Inflammatory macrophage (primary cell): ENCODE measurements around the gene P3R3URF.
"Not testable (repeated sequence)": the region's sequence is repeated elsewhere in the genome, so short reads cannot be mapped to it uniquely, and the experiment has no call there.

Source experiments
- DNase-seq, 2 donors: peaks; one replicate each; pipeline ENCODE4 v3.0.0-alpha.2; 2020 to 2022
- total RNA-seq, 18 experiments: gene quantifications; one replicate each; lab custom pipeline; 2026; ENCODE audit warnings: mixed read lengths in 6 of 18, inconsistent platforms in 2 of 18; lab: John Stamatoyannopoulos, UW

Gene P3R3URF
- total RNA-seq: 0 to 0.03 (median 0) reads per million in 18 experiments

DNA sequence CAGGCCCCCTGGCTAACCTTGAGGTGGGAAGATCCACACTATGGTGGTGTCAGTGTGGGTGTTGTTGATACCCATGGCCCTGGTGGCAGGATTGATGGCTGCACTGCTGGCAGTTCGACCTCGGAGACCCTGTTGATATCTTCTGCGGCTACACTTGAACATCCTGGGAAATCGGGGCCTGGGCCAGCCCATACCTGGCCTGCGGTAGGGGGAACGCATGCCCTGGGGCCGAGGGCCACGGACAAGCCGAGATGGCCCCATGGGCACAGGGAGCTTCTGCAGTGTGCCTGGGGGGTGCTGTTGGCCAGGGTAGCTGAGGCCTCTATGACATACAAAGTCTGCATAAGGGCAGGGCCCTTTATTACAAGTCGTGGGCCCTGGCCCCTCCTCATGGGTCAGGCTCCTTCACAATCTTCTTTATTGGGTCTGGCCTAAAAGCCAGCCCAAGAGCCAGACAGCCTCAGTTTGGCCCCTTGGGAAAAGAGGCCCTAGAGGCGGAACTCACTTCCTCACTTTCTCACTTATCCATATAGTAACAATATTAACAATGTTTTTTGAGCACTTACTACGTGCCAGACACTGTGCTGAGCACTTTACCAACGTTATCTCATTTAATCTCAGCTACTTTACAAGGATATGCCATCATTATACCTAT is at the start of gene P3R3URF:
P3R3URF (minus strand) TSS at position 278 of the 655 bp plus-strand sequence; CDS start at position 261, 17 bp downstream.
- no peak for DNase-seq

DNA sequence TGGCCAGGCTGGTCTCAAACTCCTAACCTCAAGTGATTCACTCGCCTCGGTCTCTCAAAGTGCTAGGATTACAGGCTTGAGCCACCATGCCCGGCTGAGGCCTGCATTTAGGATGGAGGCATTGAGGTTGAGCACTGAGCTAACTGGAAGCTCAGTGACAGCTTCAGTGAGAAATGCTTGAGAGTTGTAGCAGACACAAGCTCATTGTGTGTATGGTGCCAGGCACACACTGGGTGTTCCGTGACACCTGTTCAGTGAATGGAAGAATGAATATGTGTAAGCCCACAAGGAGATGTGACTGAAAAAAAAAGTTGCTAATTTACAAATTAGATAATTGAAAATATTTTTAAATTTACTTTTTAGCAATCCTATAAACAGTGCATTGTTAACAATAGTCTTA is 48.7 kb upstream of the P3R3URF start:
- DNase-seq: no peak

DNA sequence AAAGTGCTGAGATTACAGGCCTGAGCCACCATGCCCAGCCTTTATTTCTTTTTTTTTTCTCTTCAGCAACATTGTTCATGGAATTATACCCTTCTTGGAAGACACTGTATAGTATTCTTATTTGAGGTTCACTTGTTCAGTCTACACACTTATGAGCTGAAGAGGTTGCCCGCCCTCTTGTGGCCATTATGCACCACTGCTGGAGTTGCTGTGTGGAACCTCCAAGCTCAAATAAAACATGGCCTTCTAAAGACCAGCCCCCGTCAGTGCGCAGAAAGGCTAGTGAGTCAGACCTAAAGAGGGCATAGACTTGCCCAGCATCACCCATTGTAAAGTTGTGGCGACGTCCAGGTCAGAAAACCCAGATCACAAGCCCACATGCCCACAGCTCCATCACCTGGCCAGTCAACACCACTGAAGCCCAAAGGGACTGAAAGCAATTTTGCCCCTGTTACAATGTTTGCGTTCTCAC is 47.2 kb upstream of the P3R3URF start:
- DNase-seq: peak; percentile 77 to 83

DNA sequence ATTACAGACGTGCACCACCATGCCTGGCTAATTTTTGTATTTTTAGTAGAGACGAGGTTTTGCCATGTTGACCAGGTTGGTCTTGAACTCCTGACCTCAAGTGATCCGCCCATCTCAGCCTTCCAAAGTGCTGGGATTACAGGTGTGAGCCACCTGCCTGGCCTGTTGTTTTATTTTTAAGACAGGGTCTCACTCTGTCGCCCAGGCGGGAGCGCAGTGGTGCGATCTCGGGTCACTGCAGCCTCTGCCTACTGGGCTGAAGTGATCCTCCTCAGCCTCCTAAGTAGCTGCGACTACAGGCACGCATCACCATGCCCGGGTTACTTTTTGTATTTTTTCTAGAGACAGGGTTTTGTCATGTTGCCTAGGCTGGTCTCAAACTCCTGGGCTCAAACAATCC is 46.8 kb upstream of the P3R3URF start:
- DNase-seq: not testable (repeated sequence)

DNA sequence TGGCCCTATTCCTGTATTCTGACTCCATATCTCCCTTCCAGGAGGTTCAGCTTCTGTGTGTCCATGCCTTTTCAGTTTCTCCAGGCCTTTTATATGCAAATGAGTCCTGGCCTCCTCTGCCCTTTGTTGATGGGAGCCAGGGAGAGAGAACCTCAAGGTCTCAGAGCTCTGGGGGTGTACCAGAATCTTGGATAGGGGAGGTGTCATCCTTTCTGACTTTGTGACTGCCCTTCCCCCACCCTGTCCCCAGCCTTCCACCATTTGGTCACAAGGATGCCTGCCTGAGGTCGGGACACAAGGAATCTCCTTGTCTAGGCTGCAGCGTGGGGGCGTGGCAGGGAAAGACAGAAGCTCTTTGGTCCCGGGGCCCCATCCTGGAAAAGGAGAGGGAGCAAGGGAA is 45.5 kb upstream of the P3R3URF start:
- DNase-seq: no peak

DNA sequence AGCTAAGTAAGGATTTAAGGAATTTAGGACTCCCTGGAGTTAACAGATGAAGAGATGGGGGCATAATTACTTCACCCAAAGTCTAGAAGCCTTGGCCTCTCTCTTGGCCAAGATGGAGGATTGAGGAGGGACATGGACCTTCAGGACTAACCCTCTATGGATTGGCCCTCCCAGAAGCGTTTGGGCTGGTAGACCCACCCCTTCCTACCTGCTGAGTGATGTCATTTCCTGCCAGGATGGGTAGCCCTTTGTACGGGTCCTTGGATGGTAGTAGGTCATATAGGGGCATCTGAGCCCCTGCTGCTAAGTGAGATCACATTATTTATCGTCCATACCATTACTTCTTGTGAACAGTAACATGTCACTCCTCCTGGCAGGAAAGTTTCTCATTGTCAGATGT is 44.5 kb upstream of the P3R3URF start:
- no peak for DNase-seq

DNA sequence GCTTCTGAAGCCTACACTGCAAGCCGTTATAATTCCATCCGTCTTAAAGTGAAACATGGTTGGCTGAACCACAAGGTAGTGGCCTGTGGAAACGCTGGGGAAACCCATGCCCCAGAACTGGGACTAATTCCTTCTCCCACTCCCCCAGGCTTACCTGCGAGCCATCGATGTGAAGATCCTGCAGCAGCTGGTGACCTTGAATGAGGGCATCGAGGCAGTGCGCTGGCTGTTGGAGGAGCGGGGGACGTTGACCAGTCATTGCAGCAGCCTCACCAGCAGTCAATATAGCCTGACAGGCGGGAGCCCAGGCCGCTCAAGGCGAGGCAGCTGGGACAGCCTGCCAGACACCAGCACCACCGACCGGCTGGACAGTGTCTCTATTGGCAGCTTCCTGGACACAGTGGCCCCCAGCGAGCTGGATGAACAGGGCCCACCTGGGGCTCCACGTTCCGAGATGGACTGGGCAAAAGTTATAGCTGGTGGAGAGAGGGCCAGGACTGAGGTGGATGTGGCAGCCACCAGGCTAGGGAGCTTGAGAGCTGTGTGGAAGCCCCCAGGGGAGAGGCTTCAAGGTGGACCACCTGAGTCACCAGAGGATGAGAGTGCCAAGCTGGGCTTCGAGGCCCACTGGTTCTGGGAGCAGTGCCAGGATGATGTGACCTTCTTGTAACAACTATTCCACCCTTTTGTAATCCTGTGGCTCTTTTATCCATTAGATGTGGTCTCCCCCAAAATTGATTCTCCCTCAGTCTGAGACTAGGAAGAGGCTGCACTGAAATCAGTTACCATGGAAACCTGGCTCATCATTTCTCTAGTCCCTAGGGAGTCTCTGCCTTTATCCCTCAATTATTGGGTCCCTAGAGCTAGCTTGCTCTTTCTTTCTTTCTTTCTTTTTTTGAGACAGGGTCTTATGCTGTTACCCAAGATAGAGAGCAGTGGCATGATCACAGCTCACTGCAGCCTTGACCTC is 43.5 kb upstream of the P3R3URF start:
- no peak for DNase-seq

DNA sequence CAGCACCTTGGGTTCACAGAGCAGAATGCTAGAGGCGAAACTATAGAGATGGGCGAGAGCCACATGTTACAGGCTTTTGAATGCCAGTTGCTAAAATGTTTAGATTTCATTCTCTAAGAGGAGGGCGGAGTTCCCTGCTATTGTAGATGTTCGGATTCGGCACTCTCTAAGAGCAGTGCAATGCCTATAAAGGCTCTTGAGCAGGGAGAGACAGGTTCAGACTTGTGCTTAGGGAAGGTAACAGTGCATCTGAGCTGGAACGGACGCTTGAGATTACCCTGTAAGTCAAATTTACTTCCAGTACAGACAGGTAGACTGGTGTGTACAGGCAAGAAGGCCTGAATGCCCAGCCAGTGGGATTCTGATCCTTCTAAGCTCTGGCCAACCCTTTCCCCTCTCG is 42.2 kb upstream of the P3R3URF start:
- no peak for DNase-seq

DNA sequence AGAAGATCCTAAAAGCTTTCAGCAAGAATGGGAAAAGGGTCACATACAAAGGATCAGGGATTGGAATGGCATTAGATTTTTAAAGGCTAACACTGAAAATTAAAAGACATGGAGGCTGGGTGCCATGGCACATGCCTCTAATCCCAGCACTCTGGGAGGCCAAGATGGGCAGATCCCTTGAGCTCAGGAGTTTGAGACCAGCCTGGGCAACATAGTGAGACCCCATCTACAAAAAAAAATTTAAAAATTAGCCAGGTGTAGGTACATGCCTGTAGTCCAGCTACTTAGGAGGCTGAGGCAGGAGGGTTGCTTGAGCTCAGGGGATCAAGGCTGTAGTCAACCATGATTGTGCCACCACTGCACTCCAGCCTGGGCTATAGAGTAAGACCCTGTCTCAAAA is 39.2 kb upstream of the P3R3URF start:
- no peak for DNase-seq

DNA sequence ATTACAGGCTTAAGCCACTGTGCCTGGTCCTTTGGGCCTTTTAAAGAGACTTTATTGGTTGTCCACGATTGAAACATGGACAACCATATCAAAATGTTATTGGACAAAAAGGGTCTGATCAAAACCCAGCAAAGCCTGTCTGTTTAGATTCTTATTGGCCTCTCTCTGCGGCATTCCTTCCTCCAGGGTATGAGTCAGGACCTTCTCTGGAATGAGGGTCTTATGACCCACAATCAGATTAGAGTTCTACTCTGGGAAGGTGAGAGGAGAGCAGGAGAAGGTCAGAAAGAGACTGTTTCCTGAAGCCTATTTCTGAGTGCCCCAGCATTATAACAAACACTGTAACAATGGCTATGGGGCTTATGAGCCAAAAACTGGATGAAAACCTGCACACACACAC is 34.8 kb upstream of the P3R3URF start:
- no peak for DNase-seq

DNA sequence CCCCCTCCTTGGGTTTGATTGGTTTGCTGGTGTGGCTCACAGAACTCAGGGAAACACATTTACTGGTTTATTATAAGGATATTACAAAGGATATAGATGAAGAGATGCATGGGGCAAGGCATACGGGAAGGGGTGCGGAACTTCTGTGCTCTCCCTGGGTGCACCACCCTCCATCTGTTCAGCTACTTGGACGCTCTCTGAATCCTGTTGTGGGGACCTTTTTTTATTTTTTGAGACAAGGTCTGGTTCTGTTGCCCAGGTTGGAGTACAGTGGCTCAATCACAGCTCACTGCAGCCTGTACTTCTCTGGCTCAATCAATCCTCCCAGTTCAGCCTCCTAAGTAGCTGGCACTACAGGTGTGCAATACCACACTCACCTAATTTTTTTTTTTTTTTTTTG is 34.3 kb upstream of the P3R3URF start:
- DNase-seq: no peak

DNA sequence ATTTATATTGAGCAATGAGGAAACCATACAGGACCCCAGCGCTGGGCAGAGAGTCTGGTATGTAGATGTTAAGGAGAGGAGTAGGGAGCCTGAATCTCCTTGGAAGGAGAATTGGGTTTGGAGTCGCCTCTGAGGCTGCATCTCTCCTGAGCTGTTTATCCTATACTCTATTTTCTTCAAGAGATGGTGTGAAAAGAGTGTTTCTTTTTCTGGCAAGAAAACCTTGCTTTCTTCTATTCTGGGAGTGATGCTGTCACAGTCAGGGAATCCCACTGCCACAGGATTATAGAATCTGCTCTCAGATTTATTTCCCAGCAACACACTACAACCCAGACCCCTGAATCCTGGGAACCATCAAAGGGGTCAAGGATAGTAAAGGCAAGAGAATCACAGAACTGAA is 30.1 kb upstream of the P3R3URF start:
- DNase-seq: no peak

DNA sequence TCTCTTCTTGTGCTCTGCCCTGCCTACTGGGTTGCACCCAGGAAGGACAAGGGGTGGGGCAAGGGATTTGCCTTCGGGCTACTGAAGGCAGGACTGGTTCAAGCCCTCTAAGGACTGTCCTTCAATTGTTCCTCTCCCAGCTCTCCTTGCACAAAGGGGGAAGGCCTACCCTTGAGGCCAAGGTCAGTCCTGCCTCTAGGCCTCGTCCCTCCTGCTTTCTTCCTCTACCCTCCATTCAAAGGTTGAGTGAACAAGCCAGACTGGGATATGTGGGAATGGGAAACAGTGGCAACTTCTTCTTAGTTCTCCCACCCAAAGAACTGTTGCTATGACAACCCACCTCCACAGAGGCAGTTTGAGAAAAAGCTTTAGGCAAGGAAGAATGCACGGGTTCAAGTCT is 29.5 kb upstream of the P3R3URF start:
- DNase-seq: peak in 1 of 2 donors; percentile 20

DNA sequence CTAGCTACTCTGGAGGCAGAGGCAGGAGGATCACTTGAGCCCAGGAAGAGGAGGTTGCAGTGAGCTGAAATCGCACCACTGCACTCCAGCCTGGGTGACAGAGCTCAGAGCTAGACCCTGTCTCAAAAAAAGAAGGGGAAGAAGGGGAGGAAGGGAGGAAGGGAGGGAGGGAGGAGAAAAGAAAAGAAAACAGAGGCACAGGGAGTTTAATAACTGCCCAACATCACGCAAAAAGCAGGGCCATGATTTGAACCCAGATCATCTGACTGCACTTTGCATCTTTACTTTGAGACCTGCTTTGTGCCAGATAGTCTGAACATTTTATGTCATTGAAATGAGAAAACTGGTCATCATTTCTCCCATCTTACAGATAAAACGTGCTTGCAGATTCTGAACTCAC is 28.9 kb upstream of the P3R3URF start:
- no peak for DNase-seq

DNA sequence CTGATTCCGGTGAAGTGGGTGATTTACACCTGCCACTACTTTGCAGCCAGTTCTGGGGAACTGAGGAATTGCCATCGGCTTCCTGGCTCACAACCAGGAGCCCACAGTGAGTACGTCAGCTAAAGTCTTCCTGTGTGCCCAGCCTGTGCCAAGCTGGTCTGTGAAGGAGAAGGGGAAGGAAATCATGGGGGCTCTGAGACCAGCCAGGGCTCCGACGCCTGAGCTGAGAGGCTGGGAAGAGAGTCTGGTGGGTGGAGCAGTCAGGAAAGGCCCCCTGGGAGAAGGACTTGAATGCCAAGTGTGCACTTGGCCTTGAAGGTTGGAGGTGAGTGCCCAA is 28.1 kb upstream of the P3R3URF start:
- no peak for DNase-seq

DNA sequence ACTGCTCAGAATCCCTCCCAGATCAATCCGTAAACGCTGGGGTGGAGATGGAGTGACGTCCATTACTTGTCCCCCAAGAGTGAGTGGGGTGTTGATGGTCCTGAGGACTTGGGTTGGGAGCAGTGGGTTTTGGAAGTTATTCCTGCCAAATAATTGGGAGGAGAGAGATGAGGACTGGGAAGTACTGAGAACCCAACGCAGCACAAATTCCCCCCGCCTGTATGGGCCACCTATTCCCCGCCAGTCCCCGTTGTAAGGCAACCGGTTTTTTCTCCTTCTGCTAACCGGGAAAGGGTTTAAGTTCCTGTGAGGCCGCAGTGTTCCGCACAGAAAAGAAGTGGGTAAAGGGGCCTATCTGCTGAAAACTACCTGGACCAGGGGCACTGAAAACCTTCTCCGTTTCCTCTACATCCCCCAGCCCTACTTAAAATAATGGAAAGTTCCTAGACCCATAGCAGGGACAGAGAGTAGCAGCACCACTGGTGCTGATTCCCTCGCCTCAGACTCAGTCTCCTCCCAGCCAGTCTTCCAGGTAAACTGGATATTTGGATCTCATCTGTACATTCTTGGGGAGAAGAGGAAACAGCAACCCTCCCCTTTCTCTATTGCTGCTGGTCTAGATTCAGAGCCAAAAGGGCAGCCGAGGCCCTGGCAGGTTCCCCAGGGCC is 27.6 kb upstream of the P3R3URF start:
- no peak for DNase-seq

DNA sequence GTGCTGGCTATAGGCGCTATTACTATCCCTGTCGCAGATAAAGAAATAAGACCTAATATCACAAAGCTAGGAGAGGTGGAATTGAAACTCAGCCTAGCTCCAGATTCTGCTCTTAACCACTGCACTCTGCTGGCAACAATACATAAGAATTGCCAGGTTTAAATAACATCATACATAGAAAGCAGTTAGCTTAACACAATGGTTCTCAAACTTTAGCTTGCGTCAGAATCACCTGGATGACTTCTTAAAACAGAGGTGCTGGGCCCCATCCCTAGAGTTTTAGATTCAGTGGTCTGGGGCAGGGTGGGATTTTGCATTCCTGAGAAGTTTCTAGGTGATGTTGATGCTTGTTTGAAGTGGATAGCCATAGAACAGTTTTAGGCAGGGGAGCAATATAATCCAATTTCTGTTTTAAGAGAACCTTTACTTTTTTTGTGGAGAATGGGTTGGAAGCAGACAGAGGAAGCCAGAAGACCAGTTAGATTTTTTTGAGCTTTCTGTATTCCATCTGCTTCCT is 23.0 kb upstream of the P3R3URF start:
- no peak for DNase-seq

DNA sequence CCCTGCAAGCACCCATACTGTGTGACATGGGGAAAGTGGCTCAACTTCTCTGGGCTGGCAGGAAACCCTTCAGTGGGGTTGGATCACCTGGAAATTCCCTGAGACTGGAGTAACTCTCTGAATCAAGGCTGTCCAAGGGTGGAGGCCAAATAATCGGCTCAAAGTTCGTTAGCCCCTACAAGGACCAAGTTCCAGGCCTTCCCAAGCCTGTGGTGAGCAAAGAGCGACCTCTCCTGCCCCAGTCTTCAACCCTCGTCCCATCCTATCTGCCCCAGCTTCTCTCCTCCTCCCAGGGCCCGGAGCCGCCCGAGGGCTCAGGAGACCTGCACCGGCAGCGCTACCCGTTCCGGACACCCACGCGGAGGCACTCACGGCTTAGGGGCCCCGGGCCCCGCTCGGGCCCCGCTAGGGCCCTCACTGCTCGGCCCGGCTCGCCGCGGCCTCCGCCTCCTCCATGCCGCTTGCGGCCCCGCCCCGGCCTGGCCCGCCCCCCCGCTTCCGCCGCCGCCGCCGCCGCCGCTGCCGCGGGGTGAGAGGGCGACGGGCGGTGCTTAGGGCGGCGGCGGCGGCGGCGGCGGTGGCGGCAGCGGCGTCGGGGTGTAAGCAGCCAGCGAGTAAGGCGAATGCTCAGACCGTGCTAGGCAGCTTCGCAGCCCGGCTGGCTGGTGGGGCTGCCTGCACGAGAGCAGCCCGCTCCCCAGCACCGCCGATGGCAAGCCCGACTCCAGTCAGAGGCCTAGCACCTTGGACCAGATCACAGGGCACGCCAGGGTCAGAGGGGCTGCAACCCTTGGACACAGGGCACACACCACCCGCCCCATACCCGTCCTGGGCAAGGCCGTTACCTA is 21.9 kb upstream of the P3R3URF start, which contains the start of gene POMGNT1:
POMGNT1 (minus strand) TSS at position 471 of the 848 bp plus-strand sequence. CDS start 613 bp downstream, outside the sequence.
- DNase-seq: peak; percentile 52 to 77

DNA sequence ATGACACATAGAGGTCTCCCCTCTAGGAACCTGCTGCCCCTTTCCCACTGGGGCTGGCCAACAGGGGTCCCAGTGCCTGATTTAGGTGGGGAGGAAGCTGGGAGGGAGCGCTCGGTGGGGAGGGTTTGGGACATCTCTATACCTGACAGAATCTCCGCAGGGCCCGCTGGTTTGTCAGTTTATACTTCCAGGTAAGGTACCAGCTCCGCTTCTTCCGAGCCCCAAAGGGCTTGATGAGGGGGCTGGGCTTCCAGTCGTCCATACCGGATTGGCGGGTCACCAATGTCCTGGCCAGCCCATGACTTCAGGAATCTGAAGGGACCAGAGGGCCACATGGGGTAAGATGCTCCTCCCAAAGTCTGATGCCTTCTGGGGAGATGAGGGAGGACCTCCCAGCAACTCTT is 21.3 kb upstream of the P3R3URF start:
- DNase-seq: no peak

DNA sequence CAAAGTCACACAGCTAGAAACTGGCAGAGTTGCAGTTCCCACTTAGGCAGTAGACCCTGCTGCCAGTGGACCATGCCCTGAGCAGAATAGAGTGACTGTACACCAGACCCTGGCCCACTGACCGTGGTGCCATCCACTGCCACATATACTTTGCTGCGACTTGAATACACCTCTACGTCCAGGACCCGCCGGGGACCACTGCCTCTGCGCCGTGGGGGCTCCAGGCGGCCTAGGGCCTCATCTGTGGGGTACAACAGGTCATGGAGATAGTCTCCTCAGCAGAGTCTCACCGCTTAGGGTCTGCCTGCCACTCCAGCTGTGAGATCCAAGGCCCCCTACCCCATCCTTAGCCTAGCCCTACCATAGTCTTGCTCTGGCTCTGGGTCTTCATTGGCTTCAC is 20.3 kb upstream of the P3R3URF start:
- no peak for DNase-seq

DNA sequence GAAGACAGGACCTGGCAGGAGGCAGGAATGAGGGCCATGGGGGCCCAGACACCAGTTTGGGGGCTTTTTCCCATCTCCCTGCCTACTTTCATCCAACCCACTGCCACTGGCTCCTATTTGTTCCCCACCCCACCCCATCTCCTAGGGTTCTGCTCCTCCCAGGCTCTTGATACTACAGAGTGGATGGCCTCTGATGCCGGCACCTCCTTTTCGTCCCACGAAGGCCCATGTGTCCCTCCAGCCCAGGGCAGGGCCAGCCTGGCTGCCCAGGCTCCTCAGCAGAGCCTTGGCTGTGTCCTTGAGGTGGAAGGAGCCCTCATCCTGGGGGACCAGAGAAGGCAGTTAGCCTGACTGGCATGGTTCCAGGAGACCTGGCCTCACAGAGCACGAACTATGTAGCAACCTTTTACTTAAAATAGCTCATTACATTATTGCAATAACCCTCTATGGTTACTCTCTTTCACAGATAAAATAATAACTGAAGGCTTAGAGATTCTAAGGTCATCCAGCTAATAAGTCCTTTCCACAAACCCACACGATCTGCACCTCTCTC is 18.4 kb upstream of the P3R3URF start:
- DNase-seq: no peak
